Upper lobe of right lung (tissue), 1 donor: ENCODE measurements around the gene NUDT19. TPM values are rescaled to one million over a fixed set of nuclear protein-coding genes. Genes with fewer than 3 reads are reported as not detected.
"Not testable (repeated sequence)": the region's sequence is repeated elsewhere in the genome, so short reads cannot be mapped to it uniquely, and the experiment has no call there.

Experiments
- ATAC-seq: fragments of 200-7000 bp; cut with Tn5 transposase; one replicate; pipeline ENCODE4 v1.9.1; 2020; ENCODE audit warnings: mild to moderate bottlenecking, moderate library complexity
- DNase-seq: peaks from one replicate; pipeline ENCODE4 v3.0.0-alpha.2; 2020
- H3K27ac ChIP-seq: fragments of 200-600 bp; one replicate; pipeline ENCODE4 v1.8.0; 2022
- H3K27me3 ChIP-seq: fragments of 200-600 bp; one replicate; pipeline ENCODE4 v1.8.0; 2022; ENCODE audit warnings: mild to moderate bottlenecking
- H3K36me3 ChIP-seq: fragments of 200-600 bp; one replicate; pipeline ENCODE4 v1.8.0; 2022
- H3K4me1 ChIP-seq: fragments of 200-600 bp; one replicate; pipeline ENCODE4 v1.8.0; 2022
- H3K4me3 ChIP-seq: fragments of 200-600 bp; one replicate; pipeline ENCODE4 v1.8.0; 2022; ENCODE audit warnings: mild to moderate bottlenecking
- H3K9me3 ChIP-seq: fragments of 200-600 bp; one replicate; pipeline ENCODE4 v1.8.0; 2022
- CTCF ChIP-seq: fragments of 200-600 bp; IDR thresholded peaks from one replicate; pipeline ENCODE4 v1.8.0; 2022; ENCODE audit warnings: antibody characterized with exemption
- intact Hi-C: fragments of 100-400 bp; cut with DNase I; formaldehyde crosslinking; loops from one replicate; pipeline ENCODE4 v1.11.0; 2022
- total RNA-seq: library from RNA; stranded (reverse); fragmentation: NEBNext Ultra II Directional; extraction: Animal tissue kit (Norgen Biotek cat#: 25700); gene quantifications from one replicate; pipeline ENCODE4 v1.2.1, GENCODE V29; 2021
- donor health status: DM: no; HTN: yes; CAD: no; lungs with severe emphysema.

The NUDT19 gene
- total RNA-seq, 1 donor from 2014 or later: 14.2 TPM

DNA sequence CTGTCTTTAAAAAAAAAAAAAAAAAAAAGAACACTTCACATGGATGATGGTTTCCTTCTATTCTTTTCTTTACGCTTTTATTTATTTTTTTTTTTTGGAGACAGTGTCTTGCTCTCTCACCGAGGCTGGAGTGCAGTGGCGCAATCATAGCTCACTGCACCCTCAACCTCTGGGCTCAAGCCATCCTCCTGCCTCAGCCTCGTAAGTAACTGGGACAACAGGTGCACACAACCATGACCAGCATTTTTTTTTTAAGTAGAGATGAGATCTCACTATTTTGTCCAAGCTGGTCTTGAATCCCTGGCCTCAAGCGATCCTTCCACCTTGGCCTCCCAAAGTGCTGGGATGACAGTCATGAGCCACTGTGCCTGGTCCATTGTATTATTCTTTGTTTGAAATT lies 41.0 kb upstream of the NUDT19 start:
- intact Hi-C loops: no loop called here
- H3K4me1 ChIP-seq: peaks cover 8% of the 10 kb centered on the region
- DNase-seq (no peak), ATAC-seq (no peak)
- peaks cover 49% of the 10 kb centered on the region for H3K36me3 ChIP-seq
- no peaks in the 10 kb centered on the region for H3K27me3 ChIP-seq
- no peak for TF ChIP-seq CTCF
- H3K27ac ChIP-seq: no peak overlapping the region
- H3K9me3 ChIP-seq: no peaks in the 10 kb centered on the region
- H3K4me3 ChIP-seq: no peak overlapping the region

DNA sequence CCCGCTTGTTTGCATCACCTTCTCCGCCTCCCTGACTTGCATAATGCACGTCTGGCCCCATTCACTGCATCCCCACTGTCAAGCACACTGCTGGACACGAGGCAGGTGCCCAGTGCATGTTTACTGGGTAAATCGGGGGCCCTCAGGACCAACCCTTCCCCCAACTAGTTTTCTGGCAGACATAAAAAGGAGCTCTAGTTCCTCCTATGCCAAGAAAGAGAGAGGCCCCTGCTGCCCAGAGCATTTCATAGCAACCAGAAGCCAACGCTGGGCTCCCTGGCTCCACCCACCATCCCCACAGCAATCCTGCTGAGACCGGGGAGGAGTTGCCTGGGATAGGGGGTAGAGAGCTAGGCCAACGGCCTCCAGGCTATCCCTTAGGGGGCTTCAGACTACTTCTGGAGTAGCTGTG lies 39.9 kb upstream of the NUDT19 start:
- Histone ChIP-seq H3K27me3 (no peaks in the 10 kb centered on the region), H3K9me3 (no peaks in the 10 kb centered on the region), H3K36me3 (peaks cover 56% of the 10 kb centered on the region), H3K4me1 (peaks cover 8% of the 10 kb centered on the region), H3K4me3 (no peak overlapping the region), H3K27ac (no peak overlapping the region)
- no peak for TF ChIP-seq CTCF
- intact Hi-C loops: no loop called here
- DNase-seq: no peak
- ATAC-seq: peak; percentile 61

- ATAC-seq, intact Hi-C loops, H3K27me3 ChIP-seq, H3K4me1 ChIP-seq, DNase-seq, H3K27ac ChIP-seq, H3K4me3 ChIP-seq, H3K9me3 ChIP-seq: not testable (repeated sequence)
- peaks cover 54% of the 10 kb centered on the region for H3K36me3 ChIP-seq
Measured at GRCh38 chr19:32652331-32652730, 39.3 kb upstream of the NUDT19 start.

- H3K4me1 ChIP-seq: peaks cover 8% of the 10 kb centered on the region
- no peaks in the 10 kb centered on the region for H3K27me3 ChIP-seq
- H3K27ac ChIP-seq: no peak overlapping the region
- peak; percentile 83 for DNase-seq
- H3K4me3 ChIP-seq: no peak overlapping the region
- TF ChIP-seq CTCF: no peak
- intact Hi-C loops: no loop called here
- peaks cover 48% of the 10 kb centered on the region for H3K36me3 ChIP-seq
- peak; percentile 62 for ATAC-seq
- H3K9me3 ChIP-seq: no peaks in the 10 kb centered on the region
Measured at GRCh38 chr19:32652894-32653598, 38.6 kb upstream of the NUDT19 start.

DNA sequence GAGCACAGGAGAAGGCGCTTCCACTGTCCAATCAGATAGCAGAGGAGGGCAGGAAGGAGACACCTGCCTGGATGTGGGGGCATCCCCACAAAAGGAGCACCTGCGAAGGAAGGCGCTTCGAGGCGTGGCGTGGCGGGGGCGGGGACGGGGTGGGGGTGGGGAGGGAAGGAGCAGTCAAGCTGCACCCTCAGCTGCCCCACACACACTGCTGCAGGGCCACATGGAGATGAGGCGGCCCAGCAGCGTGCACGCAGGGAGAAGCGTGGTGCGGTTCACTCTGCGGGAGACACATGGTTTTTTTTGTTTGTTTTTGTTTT lies 38.1 kb upstream of the NUDT19 start:
- DNase-seq: no peak
- TF ChIP-seq CTCF: no peak
- no peak overlapping the region for H3K27ac ChIP-seq

GRCh38 chr19:32656379-32656778 lies 35.2 kb upstream of the NUDT19 start:
- H3K27ac ChIP-seq, intact Hi-C loops, H3K9me3 ChIP-seq, H3K4me3 ChIP-seq, ATAC-seq, DNase-seq, H3K4me1 ChIP-seq, H3K27me3 ChIP-seq: not testable (repeated sequence)
- peaks cover 36% of the 10 kb centered on the region for H3K36me3 ChIP-seq

More for the DNA sequence above, 38.1 kb upstream of the NUDT19 start:
- H3K9me3 ChIP-seq: no peaks in the 10 kb centered on the region
- no peak overlapping the region for H3K4me3 ChIP-seq
- no peaks in the 10 kb centered on the region for H3K27me3 ChIP-seq
- ATAC-seq: no peak
- peaks cover 48% of the 10 kb centered on the region for H3K36me3 ChIP-seq
- peaks cover 8% of the 10 kb centered on the region for H3K4me1 ChIP-seq
- intact Hi-C loops: no loop called here

DNA sequence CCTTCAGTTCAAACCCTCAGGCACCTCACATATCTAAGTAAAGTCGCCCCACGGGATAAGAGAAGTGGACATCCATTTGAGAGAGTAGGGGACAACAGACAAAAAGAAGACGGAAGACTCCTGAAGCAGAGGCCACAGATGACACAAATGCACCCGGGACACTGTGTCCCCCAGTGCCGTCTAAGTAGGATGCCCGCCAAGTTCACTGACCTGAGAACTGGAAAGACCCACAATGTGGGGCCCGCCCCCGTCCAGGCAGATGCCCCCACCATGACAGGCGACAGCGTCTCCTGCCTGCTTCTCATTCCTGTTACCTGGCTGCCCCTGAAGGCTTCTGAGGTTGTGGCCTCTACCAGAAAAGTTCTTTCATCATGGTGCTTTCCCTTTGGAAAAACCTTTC lies 33.5 kb upstream of the NUDT19 start:
- Histone ChIP-seq H3K36me3 (peaks cover 36% of the 10 kb centered on the region), H3K27me3 (no peaks in the 10 kb centered on the region), H3K4me1 (peaks cover under 1% of the 10 kb centered on the region), H3K27ac (no peak overlapping the region), H3K4me3 (no peak overlapping the region), H3K9me3 (no peaks in the 10 kb centered on the region)
- no peak for ATAC-seq
- no peak for DNase-seq
- intact Hi-C loops: no loop called here
- no peak for TF ChIP-seq CTCF
